Adrenal gland (tissue), 12 donors: ENCODE measurements around the gene GOLT1A. TPM values are rescaled to one million over a fixed set of nuclear protein-coding genes. Genes with fewer than 3 reads are reported as not detected.
"Not testable (repeated sequence)": the region's sequence is repeated elsewhere in the genome, so short reads cannot be mapped to it uniquely, and the experiment has no call there.

ENCODE experiments used
- DNase-seq, 7 donors: peaks; one replicate each; pipeline ENCODE4 v3.0.0-alpha.2; 2019 to 2020
- H3K27ac ChIP-seq, 5 donors: fragments of 200-600 bp; sonication (generic) in 4 of 5; 1 replicate in 3 of 5; 2 replicates in 2 of 5; pipeline versions ENCODE4 v1.5.1 to v1.8.0; 2016 to 2020; ENCODE audit warnings: mild to moderate bottlenecking in 1 of 5
- H3K27me3 ChIP-seq: fragments of 200-600 bp; 2 replicates; pipeline ENCODE4 v1.8.0; 2021
- H3K36me3 ChIP-seq, 2 donors: fragments of 200-600 bp; replicated peaks in 1 of 2; 1 replicate in 1 of 2; 2 replicates in 1 of 2; pipeline versions ENCODE4 v1.5.1 to v1.8.0; 2018 to 2022
- H3K4me1 ChIP-seq, 2 donors: fragments of 200-600 bp; replicated peaks in 1 of 2; 1 replicate in 1 of 2; 2 replicates in 1 of 2; pipeline versions ENCODE4 v1.5.1 to v1.8.0; 2018 to 2021
- H3K4me3 ChIP-seq, 4 donors: fragments of 200-600 bp; sonication (generic) in 3 of 4; one replicate each; pipeline ENCODE4 v1.5.1; 2016 to 2018
- H3K9me3 ChIP-seq, 3 donors: fragments of 200-600 bp; sonication (generic) in 1 of 3; replicated peaks in 1 of 3; 1 replicate in 2 of 3; 2 replicates in 1 of 3; pipeline versions ENCODE4 v1.5.1 to v1.8.0; 2016 to 2021
- POLR2A ChIP-seq, 2 donors: fragments of 450-650 bp; IDR thresholded peaks; one replicate each; pipeline ENCODE4 v1.6.1; 2017; ENCODE audit warnings: antibody characterized with exemption in 2 of 2, mild to moderate bottlenecking in 2 of 2, moderate library complexity in 1 of 2
- WGBS, 4 donors: extraction: QIAGEN DNeasy Blood & Tissue Kit in 2 of 4; methylation state at CpG; one replicate each; pipeline versions ENCODE4 v1.1.5 to v1.1.7; 2013 to 2017; 5-methylcytosine and 5-hydroxymethylcytosine counted together
- intact Hi-C, 2 donors: fragments of 100-400 bp; cut with DNase I; formaldehyde crosslinking; loops; one replicate each; pipeline versions ENCODE4 v1.14.1 to v1.15.0; 2022 to 2023
- polyA plus RNA-seq, 3 donors: library from polyadenylated mRNA; stranded (reverse); fragments of 200-250 nt in 2 of 3; fragments of 350-450 nt in 1 of 3; fragmentation: Illumina TruSeq in 1 of 3; extraction: RNeasy Lipid Tissue Mini Kit (QIAGEN cat#74804) in 1 of 3; gene quantifications; one replicate each; pipeline ENCODE4 v1.2.3, GENCODE V29; 2013 to 2014
- total RNA-seq, 9 donors: library from RNA; depleted of rRNA in 4 of 9; stranded (reverse); fragments of >200 nt in 4 of 9; fragments of 120-200 nt in 1 of 9; fragmentation: NEBNext Ultra II Directional in 1 of 9; extraction: Animal tissue kit (Norgen Biotek cat#: 25700) in 1 of 9; gene quantifications; one replicate each; pipeline versions ENCODE4 v1.1.0 to v1.2.4, GENCODE V29; 2013 to 2023
- TF ChIP-seq, protein P1 (sequence below), 6 experiments: fragments of 450-650 bp in 4 of 6; fragments of 200-600 bp in 2 of 6; sonication (generic) in 1 of 6; IDR thresholded peaks; 1 replicate in 5 of 6; 2 replicates in 1 of 6; pipeline versions ENCODE4 v1.5.1 to v1.8.0; 2016 to 2021; ENCODE audit warnings: antibody characterized with exemption in 6 of 6, mild to moderate bottlenecking in 2 of 6, moderate library complexity in 1 of 6
- donor health status: healthy with polysubstance abuse.
- donor health status: Bipolar disorder and iron deficiency.
- donor health status: DM: yes; HTN: yes; CAD: no.
- donor health status: DM: no; HTN: no; CAD: no.
- donor health status: DM: no; HTN: no; CAD: no.
- donor health status: DM: yes; HTN: yes; CAD: no.

GOLT1A gene
- total and polyA plus RNA-seq, 12 donors: 0.17 to 0.32 (median 0.31) TPM; not detected in 9

- TF ChIP-seq, protein P1, sequence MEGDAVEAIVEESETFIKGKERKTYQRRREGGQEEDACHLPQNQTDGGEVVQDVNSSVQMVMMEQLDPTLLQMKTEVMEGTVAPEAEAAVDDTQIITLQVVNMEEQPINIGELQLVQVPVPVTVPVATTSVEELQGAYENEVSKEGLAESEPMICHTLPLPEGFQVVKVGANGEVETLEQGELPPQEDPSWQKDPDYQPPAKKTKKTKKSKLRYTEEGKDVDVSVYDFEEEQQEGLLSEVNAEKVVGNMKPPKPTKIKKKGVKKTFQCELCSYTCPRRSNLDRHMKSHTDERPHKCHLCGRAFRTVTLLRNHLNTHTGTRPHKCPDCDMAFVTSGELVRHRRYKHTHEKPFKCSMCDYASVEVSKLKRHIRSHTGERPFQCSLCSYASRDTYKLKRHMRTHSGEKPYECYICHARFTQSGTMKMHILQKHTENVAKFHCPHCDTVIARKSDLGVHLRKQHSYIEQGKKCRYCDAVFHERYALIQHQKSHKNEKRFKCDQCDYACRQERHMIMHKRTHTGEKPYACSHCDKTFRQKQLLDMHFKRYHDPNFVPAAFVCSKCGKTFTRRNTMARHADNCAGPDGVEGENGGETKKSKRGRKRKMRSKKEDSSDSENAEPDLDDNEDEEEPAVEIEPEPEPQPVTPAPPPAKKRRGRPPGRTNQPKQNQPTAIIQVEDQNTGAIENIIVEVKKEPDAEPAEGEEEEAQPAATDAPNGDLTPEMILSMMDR (IDR thresholded peaks at IDR 0.05): no peak
- no peak for TF ChIP-seq POLR2A (IDR thresholded peaks at IDR 0.05)
- DNase-seq: no peak
- Histone ChIP-seq H3K36me3 (peaks cover 0 to under 1% of the 10 kb centered on the region in 2 donors), H3K4me1 (no peaks in the 10 kb centered on the region), H3K4me3 (no peak overlapping the region), H3K27me3 (no peaks in the 10 kb centered on the region), H3K9me3 (no peaks in the 10 kb centered on the region), H3K27ac (no peak overlapping the region)
- intact Hi-C loops: no loop called here
- 75 to 86% (median 78%) methylated on average over 1 of the region's 1 CpG for WGBS, 4 donors
Observed at GRCh38 chr1:204240233-204240632, 26.4 kb upstream of the GOLT1A start.

DNA sequence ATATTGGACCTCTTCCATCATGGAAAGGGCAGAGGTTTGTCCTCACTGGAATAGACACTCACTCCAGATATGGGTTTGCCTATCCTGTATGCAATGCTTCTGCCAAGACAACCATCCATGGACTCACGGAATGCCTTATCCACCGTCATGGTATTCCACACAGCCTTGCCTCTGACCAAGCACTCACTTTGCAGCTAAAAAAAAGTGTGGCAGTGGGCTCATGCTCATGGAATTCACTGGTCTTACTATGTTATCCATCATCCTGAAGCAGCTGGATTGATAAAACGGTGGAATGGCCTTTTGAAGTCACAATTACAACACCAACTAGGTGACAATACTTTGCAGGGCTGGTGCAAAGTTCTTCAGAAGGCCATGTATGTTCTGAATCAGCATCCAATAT is 25.6 kb upstream of the GOLT1A start:
- intact Hi-C loops, H3K9me3 ChIP-seq, H3K27ac ChIP-seq, H3K4me1 ChIP-seq, H3K27me3 ChIP-seq, DNase-seq, H3K36me3 ChIP-seq, H3K4me3 ChIP-seq: not testable (repeated sequence)
- WGBS, 4 donors: 76 to 100% (median 83%) methylated on average over 2 to 3 of the region's 3 CpGs

DNA sequence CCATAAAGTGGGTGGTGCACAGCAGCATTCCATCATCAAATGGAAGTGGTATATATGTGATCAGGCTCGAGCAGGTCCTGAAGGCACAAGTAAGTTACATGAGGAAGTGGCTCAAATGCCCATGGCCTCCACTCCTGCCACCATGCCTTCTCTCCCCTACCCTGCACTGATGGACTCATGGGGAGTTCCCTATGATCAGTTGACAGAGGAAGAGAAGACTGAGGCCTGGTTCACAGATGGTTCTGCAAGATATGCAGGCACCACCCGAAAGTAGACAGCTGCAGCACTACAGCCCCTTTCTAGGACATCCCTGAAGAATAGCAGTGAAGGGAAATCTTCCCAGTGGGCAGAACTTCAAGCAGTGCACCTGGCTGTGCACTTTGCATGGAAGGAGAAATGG is 24.7 kb upstream of the GOLT1A start:
- H3K36me3 ChIP-seq, H3K4me3 ChIP-seq, DNase-seq, intact Hi-C loops, H3K9me3 ChIP-seq, H3K27me3 ChIP-seq, H3K4me1 ChIP-seq, H3K27ac ChIP-seq: not testable (repeated sequence)
- WGBS, 4 donors: 80 to 92% (median 85%) methylated on average over 2 of the region's 2 CpGs

GRCh38 chr1:204237515-204237914 is 23.7 kb upstream of the GOLT1A start:
- H3K36me3 ChIP-seq, H3K27me3 ChIP-seq, H3K9me3 ChIP-seq, H3K27ac ChIP-seq, DNase-seq, H3K4me1 ChIP-seq, intact Hi-C loops, H3K4me3 ChIP-seq: not testable (repeated sequence)
- WGBS, 4 donors: 94 to 100% (median 96%) methylated on average over 1 of the region's 1 CpG

DNA sequence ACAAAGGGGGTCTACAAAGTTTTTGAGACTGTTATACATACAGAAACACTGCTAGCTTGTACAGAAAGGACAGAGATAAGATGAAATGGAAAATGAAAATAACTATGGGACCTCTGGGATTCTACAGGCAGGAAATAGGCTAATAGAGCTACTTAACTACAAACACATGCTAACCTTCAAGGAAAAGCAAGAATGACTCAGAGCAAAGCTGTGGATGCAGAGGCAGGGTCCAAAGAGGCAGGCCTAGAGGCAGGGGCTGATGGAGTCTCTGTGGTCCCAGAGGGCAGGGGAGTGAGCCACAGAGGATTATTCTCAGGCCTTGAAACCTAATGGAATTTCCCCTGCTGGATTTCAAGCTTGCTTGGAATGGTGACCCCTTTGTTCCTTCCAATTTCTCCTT is 18.7 kb upstream of the GOLT1A start:
- DNase-seq: no peak
- no peak overlapping the region for H3K4me3 ChIP-seq
- H3K27ac ChIP-seq: no peak overlapping the region
- intact Hi-C loops: no loop called here
- H3K9me3 ChIP-seq: no peaks in the 10 kb centered on the region
- TF ChIP-seq, protein P1 (IDR thresholded peaks at IDR 0.05): no peak
- TF ChIP-seq POLR2A (IDR thresholded peaks at IDR 0.05): no peak
- peaks cover 0 to 4% of the 10 kb centered on the region in 2 donors for H3K36me3 ChIP-seq
- no peaks in the 10 kb centered on the region for H3K4me1 ChIP-seq
- no peaks in the 10 kb centered on the region for H3K27me3 ChIP-seq

DNA sequence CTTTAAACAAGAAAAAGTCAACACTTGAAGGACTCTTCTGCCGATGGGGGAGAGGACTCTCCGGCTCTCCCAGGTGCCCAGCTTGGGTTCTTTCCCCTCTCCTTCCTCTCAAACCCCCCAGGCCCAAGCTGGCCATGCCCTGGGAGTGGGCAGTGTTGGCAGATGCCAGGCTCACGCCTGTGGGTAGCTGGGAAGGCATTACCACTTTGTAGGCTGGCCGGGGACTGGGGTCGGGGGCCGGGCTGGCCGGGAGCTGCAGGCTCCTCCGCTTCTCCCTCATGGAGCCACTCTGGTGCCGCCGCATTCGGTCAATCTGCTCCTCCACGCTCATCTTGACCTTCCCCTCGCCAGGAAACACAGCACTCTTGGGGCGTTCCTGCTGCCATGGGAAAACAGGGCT is 16.4 kb upstream of the GOLT1A start:
- DNase-seq: no peak
- intact Hi-C loops: no loop called here

More for the DNA sequence above, 16.4 kb upstream of the GOLT1A start:
- no peak for TF ChIP-seq POLR2A (IDR thresholded peaks at IDR 0.05)
- TF ChIP-seq, protein P1 (IDR thresholded peaks at IDR 0.05): no peak
- H3K4me3 ChIP-seq: no peak overlapping the region
- H3K36me3 ChIP-seq: peaks cover 0 to 4% of the 10 kb centered on the region in 2 donors
- no peak overlapping the region for H3K27ac ChIP-seq
- 90 to 95% (median 91%) methylated on average over 14 of the region's 14 CpGs for WGBS, 4 donors
- H3K4me1 ChIP-seq: no peaks in the 10 kb centered on the region
- H3K9me3 ChIP-seq: no peaks in the 10 kb centered on the region
- no peaks in the 10 kb centered on the region for H3K27me3 ChIP-seq
